ENCODE results near the gene CDSN.

DNA sequence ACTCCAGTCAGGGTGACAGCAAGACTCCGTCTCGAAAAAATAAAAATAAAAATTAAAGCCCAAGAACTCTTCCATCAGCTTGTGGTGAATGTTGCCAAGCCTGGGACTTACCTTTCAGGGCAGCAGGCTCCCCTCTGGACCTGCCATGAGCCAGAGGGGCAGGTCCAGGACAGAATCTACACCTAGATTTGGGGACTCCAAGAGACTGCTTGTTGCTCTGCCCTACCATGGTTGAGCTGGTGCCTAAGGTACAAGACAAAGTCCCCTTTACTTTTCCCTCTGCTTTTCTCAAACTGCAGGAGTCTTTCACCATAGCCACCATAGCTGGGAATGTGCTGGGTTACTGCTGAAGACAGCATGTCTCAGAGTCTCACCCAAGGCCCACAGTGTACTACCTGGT is 17.1 kb downstream of the CDSN start:
- TF ChIP-seq, protein P1, sequence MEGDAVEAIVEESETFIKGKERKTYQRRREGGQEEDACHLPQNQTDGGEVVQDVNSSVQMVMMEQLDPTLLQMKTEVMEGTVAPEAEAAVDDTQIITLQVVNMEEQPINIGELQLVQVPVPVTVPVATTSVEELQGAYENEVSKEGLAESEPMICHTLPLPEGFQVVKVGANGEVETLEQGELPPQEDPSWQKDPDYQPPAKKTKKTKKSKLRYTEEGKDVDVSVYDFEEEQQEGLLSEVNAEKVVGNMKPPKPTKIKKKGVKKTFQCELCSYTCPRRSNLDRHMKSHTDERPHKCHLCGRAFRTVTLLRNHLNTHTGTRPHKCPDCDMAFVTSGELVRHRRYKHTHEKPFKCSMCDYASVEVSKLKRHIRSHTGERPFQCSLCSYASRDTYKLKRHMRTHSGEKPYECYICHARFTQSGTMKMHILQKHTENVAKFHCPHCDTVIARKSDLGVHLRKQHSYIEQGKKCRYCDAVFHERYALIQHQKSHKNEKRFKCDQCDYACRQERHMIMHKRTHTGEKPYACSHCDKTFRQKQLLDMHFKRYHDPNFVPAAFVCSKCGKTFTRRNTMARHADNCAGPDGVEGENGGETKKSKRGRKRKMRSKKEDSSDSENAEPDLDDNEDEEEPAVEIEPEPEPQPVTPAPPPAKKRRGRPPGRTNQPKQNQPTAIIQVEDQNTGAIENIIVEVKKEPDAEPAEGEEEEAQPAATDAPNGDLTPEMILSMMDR (conservative IDR thresholded peaks at IDR 0.05) = no peak
- TF ChIP-seq EZH2 (IDR thresholded peaks at IDR 0.05; ENCODE audit: low read depth) = no peak

Data from PC-9 (cell line).